ENCODE measurements around the gene DHX8.

Gene DHX8

DNA sequence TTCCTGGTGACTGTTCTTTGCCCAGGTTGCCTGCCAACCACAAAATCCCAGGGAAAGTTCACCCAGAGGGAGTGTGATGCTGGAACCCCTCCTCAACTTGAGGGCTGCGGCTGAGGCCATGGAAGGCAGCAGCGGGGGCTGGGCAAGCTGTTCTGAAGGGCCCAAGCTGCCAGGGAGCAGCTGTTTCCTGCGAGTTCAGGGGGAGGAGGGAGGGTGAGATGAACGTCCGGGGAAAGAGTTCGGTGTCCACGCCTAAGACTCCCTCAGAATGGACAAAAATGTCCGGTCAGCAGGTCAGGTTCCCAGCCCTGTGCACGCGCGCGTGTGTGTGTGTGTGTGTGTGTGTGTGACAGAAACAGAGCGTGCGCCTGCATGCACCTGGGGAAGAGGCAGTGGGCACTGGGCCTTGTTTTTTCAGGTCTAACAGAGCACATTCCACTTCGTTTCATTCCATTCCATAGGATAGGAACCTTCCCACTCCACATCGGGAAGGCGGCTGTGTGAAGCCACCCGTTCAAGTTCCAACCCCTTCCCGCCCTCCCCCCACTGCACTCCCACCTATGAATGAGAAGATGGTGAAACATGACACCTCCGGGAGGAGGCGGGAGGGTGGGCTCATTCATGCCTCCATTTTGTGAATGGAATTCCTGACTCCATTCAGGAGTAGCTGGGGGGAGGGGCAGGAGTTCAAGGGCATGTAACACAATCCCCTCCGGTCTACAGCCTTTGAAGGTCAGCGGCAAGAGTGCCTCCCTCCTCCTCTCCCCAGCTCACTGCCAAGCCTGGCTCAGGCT is 46.7 kb downstream of the DHX8 start:
- no peak overlapping the region; the same call in 1 of the 2 replicates for H3K4me3 ChIP-seq (ENCODE audit: control insufficient read depth, low read depth, low read length)
- no peak for DNase-seq (ENCODE audit: low read depth)
- TF ChIP-seq, protein P1, sequence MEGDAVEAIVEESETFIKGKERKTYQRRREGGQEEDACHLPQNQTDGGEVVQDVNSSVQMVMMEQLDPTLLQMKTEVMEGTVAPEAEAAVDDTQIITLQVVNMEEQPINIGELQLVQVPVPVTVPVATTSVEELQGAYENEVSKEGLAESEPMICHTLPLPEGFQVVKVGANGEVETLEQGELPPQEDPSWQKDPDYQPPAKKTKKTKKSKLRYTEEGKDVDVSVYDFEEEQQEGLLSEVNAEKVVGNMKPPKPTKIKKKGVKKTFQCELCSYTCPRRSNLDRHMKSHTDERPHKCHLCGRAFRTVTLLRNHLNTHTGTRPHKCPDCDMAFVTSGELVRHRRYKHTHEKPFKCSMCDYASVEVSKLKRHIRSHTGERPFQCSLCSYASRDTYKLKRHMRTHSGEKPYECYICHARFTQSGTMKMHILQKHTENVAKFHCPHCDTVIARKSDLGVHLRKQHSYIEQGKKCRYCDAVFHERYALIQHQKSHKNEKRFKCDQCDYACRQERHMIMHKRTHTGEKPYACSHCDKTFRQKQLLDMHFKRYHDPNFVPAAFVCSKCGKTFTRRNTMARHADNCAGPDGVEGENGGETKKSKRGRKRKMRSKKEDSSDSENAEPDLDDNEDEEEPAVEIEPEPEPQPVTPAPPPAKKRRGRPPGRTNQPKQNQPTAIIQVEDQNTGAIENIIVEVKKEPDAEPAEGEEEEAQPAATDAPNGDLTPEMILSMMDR (IDR thresholded peaks at IDR 0.05; ENCODE audit: control insufficient read depth, insufficient read depth, low read depth, low read length, missing control alignments) = no peak

- no peak overlapping the region for H3K4me3 ChIP-seq (ENCODE audit: control insufficient read depth, low read depth, low read length)
- TF ChIP-seq, protein P1 (IDR thresholded peaks at IDR 0.05; ENCODE audit: control insufficient read depth, insufficient read depth, low read depth, low read length, missing control alignments) = no peak
- no peak for DNase-seq (ENCODE audit: low read depth)
Measured at GRCh38 chr17:43531082-43531378, 47.3 kb downstream of the DHX8 start.

DNA sequence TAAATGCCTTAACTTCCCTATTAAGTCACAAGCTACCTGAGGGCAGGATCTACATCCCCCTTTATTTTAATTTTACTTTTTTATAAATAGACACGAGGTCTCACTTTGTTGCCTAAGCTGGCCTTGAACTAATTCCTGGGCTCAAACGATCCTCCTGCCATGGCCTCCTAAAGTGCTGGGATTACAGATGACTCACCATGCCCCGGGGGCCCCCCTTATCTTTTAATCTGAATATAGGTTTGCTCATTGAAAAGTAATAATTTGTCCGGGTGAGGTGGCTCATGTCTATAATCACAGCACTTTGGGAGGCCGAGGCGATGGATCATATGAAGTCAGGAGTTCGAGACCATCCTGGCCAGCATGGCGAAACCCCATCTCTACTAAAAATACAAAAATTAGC is 48.2 kb downstream of the DHX8 start:
- H3K4me3 ChIP-seq (ENCODE audit: control insufficient read depth, low read depth, low read length) = no peak overlapping the region
- TF ChIP-seq, protein P1 (IDR thresholded peaks at IDR 0.05; ENCODE audit: control insufficient read depth, insufficient read depth, low read depth, low read length, missing control alignments) = no peak
- no peak for DNase-seq (ENCODE audit: low read depth)

DNA sequence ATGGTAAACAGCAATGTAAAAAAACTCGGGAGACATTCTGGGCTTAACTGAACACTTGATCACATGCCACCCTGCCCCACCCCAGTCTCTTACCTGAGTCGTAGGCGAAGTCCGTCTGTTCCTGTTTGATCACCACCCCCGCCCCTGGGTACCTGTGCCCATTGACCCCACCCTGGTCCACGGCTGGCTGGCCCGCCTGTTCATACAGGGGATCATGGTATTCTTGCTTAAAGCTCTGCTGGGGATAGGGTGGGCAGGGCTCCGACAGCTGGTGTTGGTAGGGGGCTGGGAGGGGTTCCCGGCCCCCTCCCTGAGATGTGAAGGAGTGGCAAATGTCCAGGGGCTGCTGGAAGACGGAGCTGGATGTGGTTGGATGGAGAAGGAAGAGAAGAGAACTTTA is 48.8 kb downstream of the DHX8 start:
- H3K4me3 ChIP-seq (ENCODE audit: control insufficient read depth, low read depth, low read length) = no peak overlapping the region
- TF ChIP-seq, protein P1 (IDR thresholded peaks at IDR 0.05; ENCODE audit: control insufficient read depth, insufficient read depth, low read depth, low read length, missing control alignments) = no peak
- DNase-seq (ENCODE audit: low read depth) = no peak

DNA sequence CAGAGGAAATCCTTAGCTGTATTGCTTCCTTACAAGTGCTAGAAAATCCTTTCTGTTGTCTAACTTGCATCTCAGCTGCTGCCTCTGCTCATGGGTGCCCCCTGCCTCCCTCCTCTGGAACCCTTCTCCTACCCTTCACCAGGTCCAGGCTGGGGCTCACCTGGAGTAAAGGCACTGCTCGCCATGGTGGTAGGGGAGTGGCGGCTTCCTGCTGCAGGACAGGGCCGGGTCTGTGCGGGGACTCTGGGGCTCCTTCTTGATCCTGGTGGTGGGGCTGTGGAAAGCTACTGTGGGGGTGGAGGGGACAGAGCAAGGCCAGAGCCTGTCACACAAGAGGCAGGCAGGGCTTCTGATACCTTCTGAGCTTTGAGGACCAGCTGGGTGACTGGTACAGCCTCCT is 49.9 kb downstream of the DHX8 start:
- DNase-seq (ENCODE audit: low read depth) = no peak
- no peak overlapping the region for H3K4me3 ChIP-seq (ENCODE audit: control insufficient read depth, low read depth, low read length)
- TF ChIP-seq, protein P1 (IDR thresholded peaks at IDR 0.05; ENCODE audit: control insufficient read depth, insufficient read depth, low read depth, low read length, missing control alignments) = no peak

GRCh38 chr17:43534909-43535308 is 51.1 kb downstream of the DHX8 start:
- H3K4me3 ChIP-seq (ENCODE audit: control insufficient read depth, low read depth, low read length) = no peak overlapping the region
- TF ChIP-seq, protein P1 (IDR thresholded peaks at IDR 0.05; ENCODE audit: control insufficient read depth, insufficient read depth, low read depth, low read length, missing control alignments) = no peak
- no peak for DNase-seq (ENCODE audit: low read depth)

All from AG09309 (cell line).